PC-3 (cell line): Measurements from ENCODE around the gene PCDHGB6. TPM values are rescaled to one million over a fixed set of nuclear protein-coding genes. Genes with fewer than 3 reads are reported as not detected.

Experiments used
- ATAC-seq: fragments of 200-7000 bp; cut with Tn5 transposase; 2 replicates; pipeline ENCODE4 v1.9.1; 2020; ENCODE audit warnings: mild to moderate bottlenecking, moderate library complexity
- BruUV-seq: library from RNA; stranded (reverse); fragments of 400-500 nt; replicated peaks from 2 replicates; lab custom pipeline; 2021; lab: Mats Ljungman, UMichigan
- CTCF ChIA-PET: fragments of 300-600 bp; sonication (Branson Sonifier 250); formaldehyde crosslinking; loops from one replicate; lab custom pipeline; 2022; ENCODE audit warnings: antibody characterized with exemption; lab: Charles Lee
- POLR2A ChIA-PET: fragments of 300-600 bp; sonication (Branson Sonifier 250); formaldehyde crosslinking; loops from one replicate; lab custom pipeline; 2022; ENCODE audit warnings: antibody characterized with exemption; ENCODE audit not compliant: unreplicated experiment; lab: Charles Lee
- DNase-seq: peaks from one replicate; pipeline ENCODE4 v3.0.0-alpha.2; 2015
- H2AFZ ChIP-seq: fragments of 300-600 bp; sonication (generic); 2 replicates; pipeline ENCODE4 v1.6.0; 2016; ENCODE audit warnings: antibody characterized with exemption, low read length
- H3F3A ChIP-seq: fragments of 300-600 bp; sonication (generic); one replicate; pipeline ENCODE4 v1.6.0; 2017; ENCODE audit warnings: antibody characterized with exemption, low read length, control low read depth, mild to moderate bottlenecking; ENCODE audit not compliant: unreplicated experiment
- H3K27ac ChIP-seq: fragments of 300-600 bp; sonication (generic); 2 replicates; pipeline ENCODE4 v1.5.1; 2016; ENCODE audit warnings: mild to moderate bottlenecking, low read length
- H3K27me3 ChIP-seq: fragments of 300-600 bp; sonication (generic); 2 replicates; pipeline ENCODE4 v1.6.1; 2016; ENCODE audit warnings: low read length, mixed read lengths
- H3K36me3 ChIP-seq: fragments of 300-600 bp; sonication (generic); 2 replicates; pipeline ENCODE4 v1.6.1; 2016; ENCODE audit warnings: low read depth, mixed run types, low read length, mixed read lengths
- H3K4me1 ChIP-seq: fragments of 300-600 bp; sonication (generic); 2 replicates; pipeline ENCODE4 v1.5.1; 2016; ENCODE audit warnings: low read length; ENCODE audit not compliant: insufficient read depth
- H3K4me2 ChIP-seq: fragments of 300-600 bp; sonication (generic); 2 replicates; pipeline ENCODE4 v1.6.0; 2016; ENCODE audit warnings: low read length
- H3K4me3 ChIP-seq: fragments of 300-600 bp; sonication (generic); 2 replicates; pipeline ENCODE4 v1.5.1; 2016; ENCODE audit warnings: mild to moderate bottlenecking, low read length, mixed read lengths
- H3K79me2 ChIP-seq: fragments of 300-600 bp; sonication (generic); 2 replicates; pipeline ENCODE4 v1.6.1; 2017; ENCODE audit warnings: low read length, mixed read lengths
- H3K9ac ChIP-seq: fragments of 300-600 bp; sonication (generic); 2 replicates; pipeline ENCODE4 v1.6.0; 2016; ENCODE audit warnings: mild to moderate bottlenecking, low read length
- H3K9me2 ChIP-seq: fragments of 300-600 bp; sonication (generic); replicated peaks from 2 replicates; pipeline ENCODE4 v1.6.1; 2016; ENCODE audit warnings: mixed run types, low read length, mixed read lengths
- H3K9me3 ChIP-seq: fragments of 300-600 bp; sonication (generic); 2 replicates; pipeline ENCODE4 v1.6.1; 2016; ENCODE audit warnings: low read length, mixed read lengths
- H4K20me1 ChIP-seq: fragments of 300-600 bp; sonication (generic); 2 replicates; pipeline ENCODE4 v1.6.1; 2016; ENCODE audit warnings: low read length, mixed read lengths
- CTCF ChIP-seq: fragments of 300-600 bp; sonication (generic); conservative IDR thresholded peaks from 2 replicates; pipeline ENCODE4 v1.5.1; 2017; ENCODE audit warnings: antibody characterized with exemption, low read depth, mild to moderate bottlenecking, low read length
- EZH2 ChIP-seq: fragments of 300-600 bp; sonication (generic); IDR thresholded peaks from one replicate; pipeline ENCODE4 v1.6.1; 2017; ENCODE audit warnings: antibody characterized with exemption, mild to moderate bottlenecking, low read length; ENCODE audit not compliant: unreplicated experiment
- EZH2phosphoT487 ChIP-seq: fragments of 300-600 bp; sonication (generic); IDR thresholded peaks from 2 replicates; pipeline ENCODE4 v1.6.1; 2018; ENCODE audit warnings: mild to moderate bottlenecking, antibody characterized with exemption, low read length, borderline replicate concordance
- intact Hi-C: fragments of 100-400 bp; cut with micrococcal nuclease; formaldehyde crosslinking; loops from 2 replicates; pipeline ENCODE4 v1.9.0; 2023
- total RNA-seq: library from RNA; depleted of rRNA; stranded (reverse); fragments of >200 nt; gene quantifications from 2 replicates; pipeline ENCODE4 v1.2.3, GENCODE V29; 2014; rRNA removed

The PCDHGB6 gene
- total RNA-seq, 1 experiment from 2014 or later, result 1.1 TPM

- Histone ChIP-seq H3K79me2 (no peaks in the 10 kb centered on the region), H3K36me3 (no peaks in the 10 kb centered on the region; the same call in 1 of the 2 replicates), H3K4me2 (no peak overlapping the region), H3F3A (no peaks in the 10 kb centered on the region), H3K27ac (no peak overlapping the region), H3K9ac (no peak overlapping the region), H3K9me2 (no peaks in the 10 kb centered on the region), H3K27me3 (no peaks in the 10 kb centered on the region), H3K9me3 (0 out of 2 replicates have a peak, but pooled peaks cover 4% of the 10 kb centered on the region), H4K20me1 (no peaks in the 10 kb centered on the region), H3K4me3 (no peak overlapping the region), H3K4me1 (no peaks in the 10 kb centered on the region), H2AFZ (no peak overlapping the region)
- no peak for ATAC-seq
- no peak for TF ChIP-seq CTCF
- no peak for TF ChIP-seq EZH2
- no peak for TF ChIP-seq EZH2phosphoT487
- intact Hi-C loops, result no loop called here
- ChIA-PET POLR2A (no interaction called here), CTCF (no interaction called here)
- no peak for DNase-seq
- no TSS peak for BruUV-seq
Observed at GRCh38 chr5:141441571-141442170, 33.9 kb downstream of the PCDHGB6 start.

Other genes starting within 250 kb of the PCDHGB6 start
- gene PCDHB7, start 235.4 kb upstream of the PCDHGB6 start, total RNA-seq, result 0.22 TPM in 1 of 2 replicates, not detected in the other
- 0.22 and 0.40 TPM in 2 replicates for gene PCDHB8, start 230.2 kb upstream of the PCDHGB6 start, total RNA-seq
- gene PCDHB16, start 225.6 kb upstream of the PCDHGB6 start, total RNA-seq, result 0.46 TPM in 1 of 2 replicates, not detected in the other
- gene PCDHB9, start 220.9 kb upstream of the PCDHGB6 start, total RNA-seq, result 0.23 and 0.73 TPM in 2 replicates
- 0.33 and 0.35 TPM in 2 replicates for gene PCDHB10, start 215.7 kb upstream of the PCDHGB6 start, total RNA-seq
- gene PCDHB11, start 208.4 kb upstream of the PCDHGB6 start, total RNA-seq, result 0.40 and 0.69 TPM in 2 replicates
- gene PCDHB12, start 199.3 kb upstream of the PCDHGB6 start, total RNA-seq, result 0.15 and 0.63 TPM in 2 replicates
- 0.40 and 0.52 TPM in 2 replicates for gene PCDHB13, start 194.1 kb upstream of the PCDHGB6 start, total RNA-seq
- 0.58 and 0.87 TPM in 2 replicates for gene PCDHB14, start 184.7 kb upstream of the PCDHGB6 start, total RNA-seq
- not detected in 2 replicates for gene PCDHB15, start 162.6 kb upstream of the PCDHGB6 start, total RNA-seq
- 0.18 and 0.40 TPM in 2 replicates for gene SLC25A2, start 104.0 kb upstream of the PCDHGB6 start, total RNA-seq
- 27.6 and 32.3 TPM in 2 replicates for gene TAF7, start 87.2 kb upstream of the PCDHGB6 start, total RNA-seq
- 0.04 and 0.06 TPM in 2 replicates for gene PCDHGA1, start 77.5 kb upstream of the PCDHGB6 start, total RNA-seq
- not detected in 2 replicates for gene PCDHGA2, start 69.3 kb upstream of the PCDHGB6 start, total RNA-seq
- not detected in 2 replicates for gene PCDHGA3, start 64.2 kb upstream of the PCDHGB6 start, total RNA-seq
- gene PCDHGB1, start 57.9 kb upstream of the PCDHGB6 start, total RNA-seq, result 0.04 TPM in 1 of 2 replicates, not detected in the other
- 0.04 TPM in 1 of 2 replicates, not detected in the other for gene PCDHGA4, start 53.0 kb upstream of the PCDHGB6 start, total RNA-seq
- gene PCDHGB2, start 48.0 kb upstream of the PCDHGB6 start, total RNA-seq, result 1.4 and 2.2 TPM in 2 replicates
- 0.98 and 2.4 TPM in 2 replicates for gene PCDHGA5, start 43.9 kb upstream of the PCDHGB6 start, total RNA-seq
- gene PCDHGB3, start 37.8 kb upstream of the PCDHGB6 start, total RNA-seq, result 1.2 and 1.3 TPM in 2 replicates
- 1.3 and 1.6 TPM in 2 replicates for gene PCDHGA6, start 34.1 kb upstream of the PCDHGB6 start, total RNA-seq
- gene PCDHGA7, start 25.3 kb upstream of the PCDHGB6 start, total RNA-seq, result 0.51 and 0.75 TPM in 2 replicates
- 0.73 and 1.3 TPM in 2 replicates for gene PCDHGB4, start 20.3 kb upstream of the PCDHGB6 start, total RNA-seq
- gene PCDHGA8, start 15.4 kb upstream of the PCDHGB6 start, total RNA-seq, result 0.23 and 0.51 TPM in 2 replicates
- 9.0 and 10.3 TPM in 2 replicates for gene PCDHGB5, start 10.1 kb upstream of the PCDHGB6 start, total RNA-seq
- 1.9 and 2.9 TPM in 2 replicates for gene PCDHGA9, start 5.2 kb upstream of the PCDHGB6 start, total RNA-seq
- 0.23 and 0.84 TPM in 2 replicates for gene PCDHGA10, start 5.0 kb downstream of the PCDHGB6 start, total RNA-seq
- 0.44 and 1.4 TPM in 2 replicates for gene PCDHGB7, start 9.7 kb downstream of the PCDHGB6 start, total RNA-seq
- gene PCDHGA11, start 13.0 kb downstream of the PCDHGB6 start, total RNA-seq, result 0.66 and 0.92 TPM in 2 replicates
- 0.11 and 0.52 TPM in 2 replicates for gene PCDHGA12, start 22.5 kb downstream of the PCDHGB6 start, total RNA-seq
- gene PCDHGC3, start 67.9 kb downstream of the PCDHGB6 start, total RNA-seq, result 0.35 and 2.1 TPM in 2 replicates
- gene PCDHGC4, start 77.0 kb downstream of the PCDHGB6 start, total RNA-seq, result 0.58 and 1.5 TPM in 2 replicates
- gene PCDHGC5, start 81.1 kb downstream of the PCDHGB6 start, total RNA-seq, result 0.40 and 0.46 TPM in 2 replicates
- gene DIAPH1, start 211.0 kb downstream of the PCDHGB6 start, total RNA-seq, result 51.9 and 106 TPM in 2 replicates
- gene HDAC3, start 228.8 kb downstream of the PCDHGB6 start, total RNA-seq, result 66.8 and 82.9 TPM in 2 replicates
- gene RELL2, start 229.0 kb downstream of the PCDHGB6 start, total RNA-seq, result 4.1 and 5.6 TPM in 2 replicates
- gene FCHSD1, start 243.4 kb downstream of the PCDHGB6 start, total RNA-seq, result 17.2 and 22.7 TPM in 2 replicates